ENCODE measurements around the gene ANXA5.

GRCh38 chr4:121717680-121718237, 21.0 kb upstream of the ANXA5 start:
- TF ChIP-seq, protein P1, sequence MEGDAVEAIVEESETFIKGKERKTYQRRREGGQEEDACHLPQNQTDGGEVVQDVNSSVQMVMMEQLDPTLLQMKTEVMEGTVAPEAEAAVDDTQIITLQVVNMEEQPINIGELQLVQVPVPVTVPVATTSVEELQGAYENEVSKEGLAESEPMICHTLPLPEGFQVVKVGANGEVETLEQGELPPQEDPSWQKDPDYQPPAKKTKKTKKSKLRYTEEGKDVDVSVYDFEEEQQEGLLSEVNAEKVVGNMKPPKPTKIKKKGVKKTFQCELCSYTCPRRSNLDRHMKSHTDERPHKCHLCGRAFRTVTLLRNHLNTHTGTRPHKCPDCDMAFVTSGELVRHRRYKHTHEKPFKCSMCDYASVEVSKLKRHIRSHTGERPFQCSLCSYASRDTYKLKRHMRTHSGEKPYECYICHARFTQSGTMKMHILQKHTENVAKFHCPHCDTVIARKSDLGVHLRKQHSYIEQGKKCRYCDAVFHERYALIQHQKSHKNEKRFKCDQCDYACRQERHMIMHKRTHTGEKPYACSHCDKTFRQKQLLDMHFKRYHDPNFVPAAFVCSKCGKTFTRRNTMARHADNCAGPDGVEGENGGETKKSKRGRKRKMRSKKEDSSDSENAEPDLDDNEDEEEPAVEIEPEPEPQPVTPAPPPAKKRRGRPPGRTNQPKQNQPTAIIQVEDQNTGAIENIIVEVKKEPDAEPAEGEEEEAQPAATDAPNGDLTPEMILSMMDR (IDR thresholded peaks at IDR 0.05), result no peak
- TF ChIP-seq POLR2A (IDR thresholded peaks at IDR 0.05), result no peak
